Neural crest cell (in vitro differentiated cells): Measurements from ENCODE around the gene ZMYND10. TPM values are rescaled to one million over a fixed set of nuclear protein-coding genes. Genes with fewer than 3 reads are reported as not detected.

Source experiments
- DNase-seq: peaks from one replicate; pipeline ENCODE4 v3.0.0; 2021; ENCODE audit warnings: low read depth, mixed read lengths, low spot score
- H3K27ac Mint-ChIP-seq: one replicate; pipeline ENCODE4 v1.8.0; 2021; ENCODE audit warnings: mild to moderate bottlenecking, mixed read lengths; ENCODE audit not compliant: unreplicated experiment
- H3K27me3 Mint-ChIP-seq: 2 replicates; pipeline ENCODE4 v1.8.0; 2021; ENCODE audit warnings: low read depth, mild to moderate bottlenecking, mixed read lengths
- H3K36me3 Mint-ChIP-seq: 2 replicates; pipeline ENCODE4 v1.8.0; 2021; ENCODE audit warnings: low read depth, mild to moderate bottlenecking, mixed read lengths
- H3K4me1 Mint-ChIP-seq: 2 replicates; pipeline ENCODE4 v1.8.0; 2021; ENCODE audit warnings: mixed read lengths
- H3K4me3 Mint-ChIP-seq: one replicate; pipeline ENCODE4 v1.8.0; 2021; ENCODE audit warnings: mild to moderate bottlenecking, mixed read lengths
- H3K9me3 Mint-ChIP-seq: 2 replicates; pipeline ENCODE4 v1.8.0; 2021; ENCODE audit warnings: mixed read lengths
- CTCF ChIP-seq: fragments of 200-600 bp; sonication (generic); conservative IDR thresholded peaks from 2 replicates; pipeline ENCODE4 v1.5.0; 2021; ENCODE audit warnings: antibody characterized with exemption, mild to moderate bottlenecking
- total RNA-seq: library from RNA; stranded (reverse); gene quantifications from 2 replicates; pipeline ENCODE4 v1.2.1, GENCODE V29; 2021

Gene ZMYND10
- total RNA-seq, 1 donor from 2014 or later: 2.3 TPM

- no peak overlapping the region for H3K27ac Mint-ChIP-seq
- peaks cover 5% of the 10 kb centered on the region for H3K36me3 Mint-ChIP-seq
- DNase-seq: no peak
- H3K9me3 Mint-ChIP-seq: no peaks in the 10 kb centered on the region
- TF ChIP-seq CTCF: no peak
- H3K4me3 Mint-ChIP-seq: peak overlapping the region; percentile 94
- no peaks in the 10 kb centered on the region for H3K27me3 Mint-ChIP-seq
- H3K4me1 Mint-ChIP-seq: peaks cover 38% of the 10 kb centered on the region
These were observed 19.9 kb downstream of the ZMYND10 start for GRCh38 chr3:50325497-50326181.

GRCh38 chr3:50325113-50325480 lies 20.4 kb downstream of the ZMYND10 start:
- Mint-ChIP-seq H3K4me1 (peaks cover 44% of the 10 kb centered on the region), H3K27ac (no peak overlapping the region), H3K36me3 (peaks cover 5% of the 10 kb centered on the region), H3K9me3 (no peaks in the 10 kb centered on the region), H3K27me3 (no peaks in the 10 kb centered on the region), H3K4me3 (peak overlapping the region; percentile 94)
- DNase-seq: no peak
- TF ChIP-seq CTCF: no peak

- no peak overlapping the region for H3K27ac Mint-ChIP-seq
- DNase-seq: peak; percentile 79
- H3K4me3 Mint-ChIP-seq: peak overlapping the region; percentile 94
- no peaks in the 10 kb centered on the region for H3K9me3 Mint-ChIP-seq
- peaks cover 9% of the 10 kb centered on the region for H3K36me3 Mint-ChIP-seq
- peaks cover 49% of the 10 kb centered on the region for H3K4me1 Mint-ChIP-seq
- TF ChIP-seq CTCF: peak; percentile 81
- H3K27me3 Mint-ChIP-seq: no peaks in the 10 kb centered on the region
These were observed 21.0 kb downstream of the ZMYND10 start for GRCh38 chr3:50324351-50325112.

- H3K27me3 Mint-ChIP-seq: no peaks in the 10 kb centered on the region
- H3K36me3 Mint-ChIP-seq: peaks cover 11% of the 10 kb centered on the region
- H3K4me3 Mint-ChIP-seq: peak overlapping the region; percentile 94
- H3K27ac Mint-ChIP-seq: no peak overlapping the region
- TF ChIP-seq CTCF: no peak
- no peaks in the 10 kb centered on the region for H3K9me3 Mint-ChIP-seq
- H3K4me1 Mint-ChIP-seq: peaks cover 58% of the 10 kb centered on the region
- DNase-seq: no peak
These were observed 21.8 kb downstream of the ZMYND10 start for GRCh38 chr3:50323614-50324199.

- peak overlapping the region; percentile 94 for H3K4me3 Mint-ChIP-seq
- H3K4me1 Mint-ChIP-seq: peaks cover 58% of the 10 kb centered on the region
- H3K36me3 Mint-ChIP-seq: peaks cover 13% of the 10 kb centered on the region
- no peak for TF ChIP-seq CTCF
- H3K27ac Mint-ChIP-seq: no peak overlapping the region
- no peaks in the 10 kb centered on the region for H3K27me3 Mint-ChIP-seq
- no peak for DNase-seq
- H3K9me3 Mint-ChIP-seq: no peaks in the 10 kb centered on the region
These were observed 22.4 kb downstream of the ZMYND10 start for GRCh38 chr3:50323092-50323600.
